ENCODE measurements around the gene DKC1.
"Not testable (repeated sequence)": the region's sequence is repeated elsewhere in the genome, so short reads cannot be mapped to it uniquely, and the experiment has no call there.

DKC1 gene

GRCh38 chrX:154818916-154819770 lies 56.5 kb downstream of the DKC1 start:
- DNase-seq (ENCODE audit: low read depth in 2 of 2) = no peak

GRCh38 chrX:154819771-154820341 lies 57.2 kb downstream of the DKC1 start:
- DNase-seq (ENCODE audit: low read depth in 2 of 2) = no peak

- DNase-seq (ENCODE audit: low read depth in 2 of 2) = no peak
These were observed 58.9 kb downstream of the DKC1 start for GRCh38 chrX:154821523-154821922.

- no peak for DNase-seq (ENCODE audit: low read depth in 2 of 2)
These were observed 59.4 kb downstream of the DKC1 start for GRCh38 chrX:154822029-154822428.

GRCh38 chrX:154824638-154825037 lies 62.0 kb downstream of the DKC1 start:
- DNase-seq (ENCODE audit: low read depth in 2 of 2) = no peak

- not testable (repeated sequence) for DNase-seq (ENCODE audit: low read depth in 2 of 2)
These were observed 62.9 kb downstream of the DKC1 start for GRCh38 chrX:154825586-154825985.

All from stimulated activated CD8-positive, alpha-beta memory T cell treated with anti-CD3 and anti-CD28 coated beads, Interleukin-2, amount 100 ng/mL, for 48 hours (primary cell).